22Rv1 (cell line): ENCODE results near the gene TRAF3.
"Not testable (repeated sequence)": the region's sequence is repeated elsewhere in the genome, so short reads cannot be mapped to it uniquely, and the experiment has no call there.

Source experiments
- CTCF ChIP-seq: fragments of 450-650 bp; IDR thresholded peaks from 2 replicates; pipeline ENCODE4 v1.5.1; 2017; ENCODE audit warnings: mild to moderate bottlenecking
- ZFX ChIP-seq: fragments of 450-650 bp; IDR thresholded peaks from 2 replicates; pipeline ENCODE4 v1.6.1; 2017; ENCODE audit warnings: antibody characterized with exemption, borderline replicate concordance

- TF ChIP-seq CTCF, ZFX: not testable (repeated sequence)
Observed at GRCh38 chr14:102877511-102877910, 100.3 kb downstream of the TRAF3 start.
